Coronary artery (tissue), 2 donors: ENCODE data around the gene LHFPL3.

Experiments
- DNase-seq: peaks from one replicate; pipeline ENCODE4 v3.0.0-alpha.2; 2017; ENCODE audit warnings: low spot score
- H3K27ac ChIP-seq, 2 donors: fragments of 200-600 bp; sonication (generic); one replicate each; pipeline ENCODE4 v1.5.1; 2016 to 2019
- H3K4me3 ChIP-seq: fragments of 200-600 bp; sonication (generic); 2 replicates; pipeline ENCODE4 v1.5.1; 2016; ENCODE audit warnings: mild to moderate bottlenecking, moderate library complexity
- CTCF ChIP-seq: fragments of 200-600 bp; sonication (generic); IDR thresholded peaks from one replicate; pipeline ENCODE4 v1.5.1; 2019; ENCODE audit warnings: antibody characterized with exemption

The LHFPL3 gene

GRCh38 chr7:104767113-104767512 is 438.7 kb downstream of the LHFPL3 start:
- no peak for TF ChIP-seq CTCF
- no peak for DNase-seq
- Histone ChIP-seq H3K4me3 (no peak overlapping the region), H3K27ac (no peak overlapping the region)

DNA sequence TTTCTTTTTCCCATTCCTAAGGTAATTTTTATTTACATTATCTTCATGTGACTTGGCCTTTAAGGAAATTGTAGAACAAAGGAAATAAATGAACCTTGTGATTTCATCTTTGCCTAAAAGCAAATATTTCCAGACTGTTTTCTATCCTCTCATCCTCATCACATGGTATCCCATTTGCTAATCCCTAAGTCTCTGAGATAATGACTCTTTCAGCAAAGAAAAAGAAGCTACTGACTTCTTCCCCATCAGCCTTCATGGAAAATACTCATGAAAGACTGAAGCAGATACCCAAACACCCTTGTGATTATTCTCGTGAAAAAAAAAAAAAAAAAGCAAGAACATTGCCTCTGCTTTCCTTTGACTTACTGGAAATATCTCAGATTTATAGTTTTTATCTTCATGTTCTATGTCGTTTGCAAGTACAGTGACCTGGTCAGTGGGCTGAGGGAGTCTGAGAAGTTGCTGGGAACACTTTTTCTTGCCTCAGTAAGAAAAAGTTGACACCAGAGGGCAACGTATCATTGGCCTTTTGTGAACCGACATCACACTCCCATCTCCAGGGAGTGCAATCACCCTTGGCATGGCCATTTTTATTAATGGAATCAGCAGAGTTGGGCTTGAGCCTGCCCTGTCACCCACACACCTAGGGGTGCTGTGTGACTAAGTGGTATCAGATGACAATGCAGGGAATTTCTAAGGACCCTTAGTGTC is 439.6 kb downstream of the LHFPL3 start:
- no peak for DNase-seq
- no peak for TF ChIP-seq CTCF
- H3K27ac ChIP-seq, result no peak overlapping the region
- H3K4me3 ChIP-seq, result no peak overlapping the region

GRCh38 chr7:104772405-104773345 is 444.3 kb downstream of the LHFPL3 start:
- no peak for DNase-seq
- TF ChIP-seq CTCF, result no peak

GRCh38 chr7:104773796-104774195 is 445.4 kb downstream of the LHFPL3 start:
- Histone ChIP-seq H3K27ac (no peak overlapping the region), H3K4me3 (no peak overlapping the region)
- no peak for DNase-seq
- TF ChIP-seq CTCF, result no peak

More at GRCh38 chr7:104772405-104773345, 444.3 kb downstream of the LHFPL3 start:
- no peak overlapping the region for H3K4me3 ChIP-seq
- no peak overlapping the region for H3K27ac ChIP-seq

DNA sequence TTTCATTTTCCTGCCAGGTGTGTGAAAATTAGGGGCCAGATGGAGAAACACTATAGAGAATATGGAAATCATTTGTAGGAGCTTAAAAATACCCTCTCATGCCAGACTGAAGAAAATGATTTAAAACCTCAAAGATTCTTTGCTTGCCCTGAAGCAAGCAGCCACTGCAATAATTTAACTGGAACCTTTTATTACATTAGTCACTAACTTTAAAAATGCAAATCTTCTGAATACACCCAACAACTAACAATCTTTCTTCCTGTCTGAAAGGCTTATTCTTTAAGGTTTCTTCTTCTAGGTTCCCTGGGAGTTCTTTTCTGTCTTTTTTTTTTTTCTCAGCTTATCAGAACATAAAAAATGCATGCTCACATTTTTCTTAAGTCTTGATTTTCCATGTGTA is 447.1 kb downstream of the LHFPL3 start:
- no peak for DNase-seq
- Histone ChIP-seq H3K4me3 (no peak overlapping the region), H3K27ac (no peak overlapping the region)
- TF ChIP-seq CTCF, result no peak

- H3K4me3 ChIP-seq, result no peak overlapping the region
- TF ChIP-seq CTCF, result no peak
- H3K27ac ChIP-seq, result no peak overlapping the region
- no peak for DNase-seq
Observed at GRCh38 chr7:104777301-104777800, 448.9 kb downstream of the LHFPL3 start.
